ENCODE results near the gene CCDC146. TPM values are rescaled to one million over a fixed set of nuclear protein-coding genes. Genes with fewer than 3 reads are reported as not detected.

CCDC146 gene
- total and polyA plus RNA-seq, 10 of the 15 experiments (the other 5 are each of a cell fraction or from before 2014, with no cell fraction given): 0.28 to 5.3 (median 1.3) TPM

DNA sequence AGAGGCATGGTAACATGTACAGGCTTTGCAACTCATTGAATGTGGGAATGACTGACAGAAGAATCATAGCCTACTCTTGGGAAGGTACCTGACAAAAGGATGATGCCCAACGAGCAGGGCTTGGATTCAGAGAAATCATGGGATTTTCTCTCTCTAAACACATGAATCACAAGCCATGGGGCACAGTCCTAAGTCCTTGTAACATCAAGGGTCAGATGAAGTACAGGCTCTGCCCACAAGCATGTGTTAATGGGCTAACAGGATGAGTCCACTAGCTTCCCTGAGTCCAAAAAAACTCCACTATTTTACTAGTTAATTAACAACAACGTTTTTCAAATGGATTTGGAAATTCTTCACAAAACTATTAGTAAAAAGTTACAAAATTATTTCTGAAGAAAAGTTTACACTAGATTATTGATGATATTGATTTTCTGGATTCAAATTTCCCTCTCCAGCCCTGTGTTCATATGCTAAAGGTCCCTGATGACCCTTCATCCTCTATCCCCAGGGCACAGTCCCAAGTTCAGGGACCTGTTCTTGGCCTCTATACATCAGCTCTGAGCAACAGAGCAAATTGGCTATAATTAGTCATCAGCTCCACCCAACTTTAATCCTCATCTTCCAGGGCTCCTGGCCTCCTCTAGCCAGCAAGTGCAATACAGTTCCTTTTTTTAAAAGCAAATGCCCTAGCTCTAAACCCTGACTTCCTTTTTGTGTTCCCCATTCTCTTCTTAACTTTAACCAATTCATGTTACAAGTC, 194.0 kb downstream of the CCDC146 start:
- H3K79me2 ChIP-seq (ENCODE audit: control insufficient read depth, insufficient read depth, low read length): no peaks in the 10 kb centered on the region
- DNase-seq (ENCODE audit: low read depth, low spot score): no peak
- ChIA-PET RAD21 (ENCODE audit: unreplicated experiment) (no interaction called here), POLR2A (no interaction called here), CTCF (interaction anchor here (1.1 kb wide), 1 partner anchor 13 kb away, joined by 3 read pairs; no protein-coding TSS in a partner anchor), SMC1A (ENCODE audit: uncharacterized antibody, unreplicated experiment) (interaction anchor here (0.6 to 0.7 kb wide), 2 partner anchors 17 to 1182 kb away, joined by 3 read pairs; no protein-coding TSS in a partner anchor)
- in situ Hi-C loops (cut with MboI) (no loop called here), intact Hi-C loops (cut with micrococcal nuclease; ENCODE audit: unreplicated experiment) (no loop called here)
- H3K9me3 ChIP-seq (replicated peaks; ENCODE audit: control insufficient read depth, insufficient read depth, low read length): no peaks in the 10 kb centered on the region
- no TSS peak for BruUV-seq (replicated peaks)
- no peaks in the 10 kb centered on the region for H4K20me1 ChIP-seq (ENCODE audit: control insufficient read depth, insufficient read depth)
- no peak for TF ChIP-seq NR2C2 (IDR thresholded peaks at IDR 0.05; ENCODE audit: borderline replicate concordance, control insufficient read depth, insufficient read length, low read depth)
- TF ChIP-seq GABPA (IDR thresholded peaks at IDR 0.05; ENCODE audit: low read depth): no peak
- no peak for TF ChIP-seq PAX8 (IDR thresholded peaks at IDR 0.05)
- TF ChIP-seq FOXM1 (IDR thresholded peaks at IDR 0.05; ENCODE audit: low read depth, low read length): no peak
- TF ChIP-seq MEF2B (IDR thresholded peaks at IDR 0.05; ENCODE audit: partially characterized antibody, poor library complexity, severe bottlenecking): no peak
- TF ChIP-seq SMARCA5 (IDR thresholded peaks at IDR 0.05): no peak
- no peak overlapping the region for H3K4me2 ChIP-seq (ENCODE audit: control insufficient read depth, insufficient read depth)
- H3K9ac ChIP-seq (ENCODE audit: control insufficient read depth, insufficient read depth, low read length): no peak overlapping the region
- H3K4me1 ChIP-seq (ENCODE audit: control insufficient read depth, insufficient read depth, low read length): no peaks in the 10 kb centered on the region
- ATAC-seq: no peak
- no peak overlapping the region for H2AFZ ChIP-seq (ENCODE audit: control insufficient read depth, low read depth, low read length)
- H3K27ac ChIP-seq (ENCODE audit: control insufficient read depth, insufficient read depth): no peak overlapping the region
- no peaks in the 10 kb centered on the region for H3K27me3 ChIP-seq (replicated peaks in 1 of 2; ENCODE audit: control insufficient read depth in 2 of 2, insufficient read depth in 2 of 2, low read length in 1 of 2)
- WGBS (ENCODE audit: insufficient coverage, insufficient replicate concordance, low lambda C conversion rate, missing lambda C conversion rate): 52% methylated on average over 2 of the region's 2 CpGs
- H3K36me3 ChIP-seq (ENCODE audit: control insufficient read depth in 2 of 2, insufficient read depth in 2 of 2, low read length in 1 of 2): peaks cover 0 to 3% of the 10 kb centered on the region in 2 experiments; a peak in 2 of 4 replicates
- H3K4me3 ChIP-seq: no peak overlapping the region
- no peak for FAIRE-seq

DNA sequence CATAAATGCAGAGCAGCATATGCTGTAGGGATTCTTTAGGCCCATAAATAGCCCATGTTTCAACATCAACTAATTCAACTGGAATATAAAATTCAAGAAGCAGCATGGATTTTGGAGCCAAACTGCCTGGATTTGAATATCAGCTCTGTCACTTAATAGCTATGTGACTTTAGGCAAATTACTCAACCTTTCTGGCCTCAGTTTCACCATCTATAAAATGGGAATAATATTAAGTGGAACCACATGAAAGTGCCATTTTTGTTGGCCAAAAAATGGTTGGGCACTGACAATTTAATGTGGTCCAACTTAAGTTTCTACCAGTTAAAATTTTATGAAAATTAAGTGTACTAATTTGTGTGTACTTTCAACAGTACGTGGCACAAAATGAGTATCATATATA, 195.6 kb downstream of the CCDC146 start:
- Histone ChIP-seq H4K20me1 (ENCODE audit: control insufficient read depth, insufficient read depth) (no peaks in the 10 kb centered on the region), H3K4me1 (ENCODE audit: control insufficient read depth, insufficient read depth, low read length) (no peaks in the 10 kb centered on the region), H3K27me3 (replicated peaks in 1 of 2; ENCODE audit: control insufficient read depth in 2 of 2, insufficient read depth in 2 of 2, low read length in 1 of 2) (no peaks in the 10 kb centered on the region), H3K36me3 (ENCODE audit: control insufficient read depth in 2 of 2, insufficient read depth in 2 of 2, low read length in 1 of 2) (peaks cover 0 to 3% of the 10 kb centered on the region in 2 experiments; a peak in 2 of 4 replicates), H3K4me2 (ENCODE audit: control insufficient read depth, insufficient read depth) (no peak overlapping the region), H3K9me3 (replicated peaks; ENCODE audit: control insufficient read depth, insufficient read depth, low read length) (no peaks in the 10 kb centered on the region), H3K4me3 (no peak overlapping the region), H3K79me2 (ENCODE audit: control insufficient read depth, insufficient read depth, low read length) (no peaks in the 10 kb centered on the region), H3K9ac (ENCODE audit: control insufficient read depth, insufficient read depth, low read length) (no peak overlapping the region), H3K27ac (ENCODE audit: control insufficient read depth, insufficient read depth) (no peak overlapping the region), H2AFZ (ENCODE audit: control insufficient read depth, low read depth, low read length) (no peak overlapping the region)
- DNase-seq (ENCODE audit: low read depth, low spot score): no peak
- in situ Hi-C loops (cut with MboI): no loop called here
- ChIA-PET SMC1A (ENCODE audit: uncharacterized antibody, unreplicated experiment) (no interaction called here), RAD21 (ENCODE audit: unreplicated experiment) (no interaction called here), CTCF (interaction anchor here (1.3 kb wide), 1 partner anchor 14 kb away, joined by 3 read pairs; no protein-coding TSS in a partner anchor), POLR2A (no interaction called here)
- ATAC-seq: no peak
- BruUV-seq (replicated peaks): no TSS peak
- WGBS (ENCODE audit: insufficient coverage, insufficient replicate concordance, low lambda C conversion rate, missing lambda C conversion rate): 92% methylated on average over 1 of the region's 1 CpG
- intact Hi-C loops (cut with micrococcal nuclease; ENCODE audit: unreplicated experiment): no loop called here
- FAIRE-seq: no peak
- TF ChIP-seq ZNF207 (IDR thresholded peaks at IDR 0.05; ENCODE audit: borderline replicate concordance): no peak
- TF ChIP-seq ETV6 (conservative IDR thresholded peaks at IDR 0.05 in 1 of 2, IDR thresholded peaks at IDR 0.05 in 1 of 2; ENCODE audit: borderline replicate concordance in 1 of 2, low read depth in 1 of 2): no peak
- no peak for TF ChIP-seq BMI1 (IDR thresholded peaks at IDR 0.05; ENCODE audit: borderline replicate concordance)
- no peak for TF ChIP-seq ESRRA (IDR thresholded peaks at IDR 0.05; ENCODE audit: low read length)
- TF ChIP-seq CHD4 (IDR thresholded peaks at IDR 0.05): no peak
- no peak for TF ChIP-seq SUPT20H (IDR thresholded peaks at IDR 0.05; ENCODE audit: borderline replicate concordance, control insufficient read depth, low read depth, low read length)
- no peak for TF ChIP-seq LARP7 (IDR thresholded peaks at IDR 0.05)
- TF ChIP-seq, protein P1, sequence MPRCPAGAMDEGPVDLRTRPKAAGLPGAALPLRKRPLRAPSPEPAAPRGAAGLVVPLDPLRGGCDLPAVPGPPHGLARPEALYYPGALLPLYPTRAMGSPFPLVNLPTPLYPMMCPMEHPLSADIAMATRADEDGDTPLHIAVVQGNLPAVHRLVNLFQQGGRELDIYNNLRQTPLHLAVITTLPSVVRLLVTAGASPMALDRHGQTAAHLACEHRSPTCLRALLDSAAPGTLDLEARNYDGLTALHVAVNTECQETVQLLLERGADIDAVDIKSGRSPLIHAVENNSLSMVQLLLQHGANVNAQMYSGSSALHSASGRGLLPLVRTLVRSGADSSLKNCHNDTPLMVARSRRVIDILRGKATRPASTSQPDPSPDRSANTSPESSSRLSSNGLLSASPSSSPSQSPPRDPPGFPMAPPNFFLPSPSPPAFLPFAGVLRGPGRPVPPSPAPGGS (IDR thresholded peaks at IDR 0.05; ENCODE audit: borderline replicate concordance, insufficient read depth, low read depth, low read length, poor library complexity, severe bottlenecking): no peak
- no peak for TF ChIP-seq MEF2B (IDR thresholded peaks at IDR 0.05; ENCODE audit: partially characterized antibody, poor library complexity, severe bottlenecking)
- no peak for TF ChIP-seq TCF7 (IDR thresholded peaks at IDR 0.05; ENCODE audit: borderline replicate concordance)
- no peak for TF ChIP-seq ZNF274 (IDR thresholded peaks at IDR 0.05; ENCODE audit: insufficient read depth, insufficient read length)
- no peak for TF ChIP-seq NFXL1 (IDR thresholded peaks at IDR 0.05; ENCODE audit: borderline replicate concordance)

Measured in GM12878 (cell line).